Brain microvascular endothelial cell (primary cell): Measurements from ENCODE around the gene NAT14.

Experiments
- DNase-seq: peaks from one replicate; pipeline ENCODE4 v3.0.0-alpha.2; 2020
- H3K27ac ChIP-seq: fragments of 250-450 bp; sonication (Bioruptor Pico); 2 replicates; pipeline ENCODE4 v1.5.1; 2020; ENCODE audit warnings: mild to moderate bottlenecking, moderate library complexity
- H3K27me3 ChIP-seq: fragments of 250-450 bp; sonication (Bioruptor Pico); replicated peaks from 2 replicates; pipeline ENCODE4 v1.5.1; 2020; ENCODE audit warnings: mild to moderate bottlenecking
- H3K36me3 ChIP-seq: fragments of 250-450 bp; sonication (Bioruptor Pico); replicated peaks from 2 replicates; pipeline ENCODE4 v1.5.1; 2020; ENCODE audit warnings: mild to moderate bottlenecking
- H3K4me3 ChIP-seq: 2 replicates; pipeline ENCODE4 v1.5.1; 2011; ENCODE audit warnings: low read depth, mild to moderate bottlenecking, control low read depth, low read length, moderate library complexity
- CTCF ChIP-seq: IDR thresholded peaks from 2 replicates; pipeline ENCODE4 v1.5.1; 2011; ENCODE audit warnings: low read depth, mild to moderate bottlenecking, moderate library complexity, low read length, control low read depth, inconsistent platforms; ENCODE audit errors: missing control alignments
- in situ Hi-C: cut with HindIII; loops from 2 replicates; pipeline ENCODE4 v1.10.0; 2017; ENCODE audit warnings: low sequenced_read_pairs, low pct_ligation_motif_present

Gene NAT14

GRCh38 chr19:55441319-55441691, 43.7 kb upstream of the NAT14 start:
- H3K36me3 ChIP-seq = no peaks in the 10 kb centered on the region
- in situ Hi-C loops = no loop called here
- no peak for TF ChIP-seq CTCF
- no peak overlapping the region for H3K4me3 ChIP-seq
- H3K27ac ChIP-seq = no peak overlapping the region
- DNase-seq = no peak
- peaks cover 40% of the 10 kb centered on the region for H3K27me3 ChIP-seq

GRCh38 chr19:55441692-55442321, 43.2 kb upstream of the NAT14 start:
- peaks cover 40% of the 10 kb centered on the region for H3K27me3 ChIP-seq
- no peak for DNase-seq
- no peak overlapping the region for H3K4me3 ChIP-seq
- H3K27ac ChIP-seq = no peak overlapping the region
- TF ChIP-seq CTCF = no peak
- no peaks in the 10 kb centered on the region for H3K36me3 ChIP-seq
- in situ Hi-C loops = no loop called here

- Histone ChIP-seq H3K27ac (no peak overlapping the region), H3K36me3 (no peaks in the 10 kb centered on the region), H3K27me3 (peaks cover 42% of the 10 kb centered on the region), H3K4me3 (no peak overlapping the region)
- TF ChIP-seq CTCF = no peak
- no peak for DNase-seq
- in situ Hi-C loops = no loop called here
These were observed 42.5 kb upstream of the NAT14 start for GRCh38 chr19:55442372-55442961.

- no peak within 1 kb of the TSS for H3K27ac ChIP-seq
- no peak for DNase-seq
- in situ Hi-C loops = no loop called here
- H3K4me3 ChIP-seq = no peak within 1 kb of the TSS
- H3K27me3 ChIP-seq = peaks cover 42% of the 10 kb centered on the region
- no peaks in the 10 kb centered on the region for H3K36me3 ChIP-seq
- TF ChIP-seq CTCF = no peak
These were observed 41.8 kb upstream of the NAT14 start, which contains the start of gene SHISA7 for GRCh38 chr19:55443045-55443823. Gene SHISA7 (minus strand): TSS chr19:55443300. CDS start chr19:55442863, 437 bp downstream.

- Histone ChIP-seq H3K27me3 (peaks cover 42% of the 10 kb centered on the region), H3K4me3 (no peak overlapping the region), H3K36me3 (no peaks in the 10 kb centered on the region), H3K27ac (no peak overlapping the region)
- in situ Hi-C loops = no loop called here
- no peak for DNase-seq
- TF ChIP-seq CTCF = no peak
These were observed 41.0 kb upstream of the NAT14 start for GRCh38 chr19:55443824-55444480.
